IMR-90 (cell line): ENCODE measurements around the gene HHATL. TPM values are rescaled to one million over a fixed set of nuclear protein-coding genes. Genes with fewer than 3 reads are reported as not detected.

Source experiments
- ATAC-seq: fragments of 200-7000 bp; cut with Tn5 transposase; 2 replicates; pipeline ENCODE4 v1.9.1; 2020; ENCODE audit warnings: low read depth, mild to moderate bottlenecking, moderate library complexity
- BruUV-seq: library from RNA; stranded (reverse); fragments of 400-500 nt; replicated peaks from 2 replicates; lab custom pipeline; 2021; lab: Mats Ljungman, UMichigan
- CTCF ChIA-PET: fragments of 300-600 bp; formaldehyde crosslinking; extraction: SDS; loops from one replicate; lab custom pipeline; 2021; ENCODE audit warnings: antibody characterized with exemption; lab: Yijun Ruan, JAX
- POLR2A ChIA-PET: fragments of 300-600 bp; sonication (Branson Sonifier 250); formaldehyde crosslinking; loops from one replicate; lab custom pipeline; 2022; ENCODE audit warnings: antibody characterized with exemption; ENCODE audit not compliant: unreplicated experiment; lab: Charles Lee
- DNase-seq: peaks from one replicate; pipeline ENCODE4 v3.0.0; 2013
- H2AFZ ChIP-seq: replicated peaks from 2 replicates; pipeline ENCODE3; 2013; ENCODE audit warnings: low read length, mild to moderate bottlenecking; ENCODE audit not compliant: poor library complexity
- H2AK5ac ChIP-seq: 2 replicates; pipeline ENCODE4 v1.6.1; 2013; ENCODE audit warnings: low read depth, low read length, inconsistent platforms
- H2AK9ac ChIP-seq: replicated peaks from 2 replicates; pipeline ENCODE3; 2013; ENCODE audit warnings: mild to moderate bottlenecking, low read depth, low read length, moderate library complexity; ENCODE audit not compliant: poor library complexity
- H2BK120ac ChIP-seq: 2 replicates; pipeline ENCODE4 v1.6.1; 2013; ENCODE audit warnings: low read depth, low read length, inconsistent platforms
- H2BK15ac ChIP-seq: 3 replicates; pipeline ENCODE4 v1.6.1; 2013; ENCODE audit warnings: low read depth, low read length, inconsistent platforms
- H2BK20ac ChIP-seq: 2 replicates; pipeline ENCODE4 v1.6.1; 2013; ENCODE audit warnings: low read depth, mild to moderate bottlenecking, inconsistent platforms, low read length, moderate library complexity
- H2BK5ac ChIP-seq: 2 replicates; pipeline ENCODE4 v1.6.1; 2013; ENCODE audit warnings: mild to moderate bottlenecking, low read depth, low read length, inconsistent platforms; ENCODE audit not compliant: poor library complexity, severe bottlenecking
- H3K14ac ChIP-seq: replicated peaks from 2 replicates; pipeline ENCODE4 v1.6.1; 2013; ENCODE audit warnings: low read depth, low read length, inconsistent platforms
- H3K18ac ChIP-seq: 2 replicates; pipeline ENCODE4 v1.6.1; 2013; ENCODE audit warnings: low read depth, low read length, control low read depth
- H3K23ac ChIP-seq: 2 replicates; pipeline ENCODE4 v1.6.1; 2013; ENCODE audit warnings: low read depth, low read length, inconsistent platforms
- H3K27ac ChIP-seq: 2 replicates; pipeline ENCODE4 v1.5.1; 2013; ENCODE audit warnings: mild to moderate bottlenecking, control low read depth, low read length; ENCODE audit not compliant: insufficient read depth
- H3K27me3 ChIP-seq: 2 replicates; pipeline ENCODE4 v1.6.1; 2013; ENCODE audit warnings: low read length; ENCODE audit not compliant: control insufficient read depth, insufficient read depth
- H3K36me3 ChIP-seq: 2 replicates; pipeline ENCODE4 v1.6.1; 2013; ENCODE audit warnings: low read length, mixed read lengths; ENCODE audit not compliant: control insufficient read depth, insufficient read depth
- H3K4ac ChIP-seq: 2 replicates; pipeline ENCODE4 v1.6.1; 2013; ENCODE audit warnings: low read depth, low read length, inconsistent platforms
- H3K4me1 ChIP-seq: 2 replicates; pipeline ENCODE4 v1.6.1; 2013; ENCODE audit warnings: low read length, mixed read lengths; ENCODE audit not compliant: control insufficient read depth, insufficient read depth
- H3K4me2 ChIP-seq: 2 replicates; pipeline ENCODE4 v1.6.1; 2013; ENCODE audit warnings: low read depth, mild to moderate bottlenecking, control low read depth, low read length, moderate library complexity
- H3K4me3 ChIP-seq: 2 replicates; pipeline ENCODE4 v1.5.1; 2013; ENCODE audit warnings: low read depth, mild to moderate bottlenecking, control low read depth, low read length, moderate library complexity; ENCODE audit not compliant: insufficient read depth
- H3K56ac ChIP-seq: 2 replicates; pipeline ENCODE4 v1.6.1; 2013; ENCODE audit warnings: low read length, inconsistent platforms; ENCODE audit not compliant: insufficient read depth; ENCODE audit errors: extremely low read depth
- H3K79me1 ChIP-seq, 2 experiments: 2 replicates each; pipeline ENCODE4 v1.6.1; 2013; ENCODE audit warnings: low read length in 2 of 2, inconsistent platforms in 1 of 2, low read depth in 1 of 2
- H3K9ac ChIP-seq: 2 replicates; pipeline ENCODE4 v1.6.1; 2013; ENCODE audit warnings: low read depth, low read length, control low read depth
- H3K9me1 ChIP-seq: 2 replicates; pipeline ENCODE4 v1.6.1; 2013; ENCODE audit warnings: low read length, inconsistent platforms; ENCODE audit not compliant: insufficient read depth
- H3K9me3 ChIP-seq: 2 replicates; pipeline ENCODE4 v1.6.1; 2013; ENCODE audit warnings: low read length; ENCODE audit not compliant: control insufficient read depth, insufficient read depth
- H4K20me1 ChIP-seq: 2 replicates; pipeline ENCODE4 v1.6.1; 2013; ENCODE audit warnings: low read length, inconsistent platforms; ENCODE audit not compliant: insufficient read depth
- H4K5ac ChIP-seq: 2 replicates; pipeline ENCODE4 v1.6.1; 2013; ENCODE audit warnings: mild to moderate bottlenecking, low read depth, low read length, control low read depth
- H4K8ac ChIP-seq, 2 experiments: 2 replicates each; pipeline ENCODE4 v1.6.1; 2013; ENCODE audit warnings: low read depth in 2 of 2, low read length in 2 of 2, control low read depth in 1 of 2, inconsistent platforms in 1 of 2
- H4K91ac ChIP-seq: 2 replicates; pipeline ENCODE4 v1.6.1; 2013; ENCODE audit warnings: low read depth, low read length, inconsistent platforms; ENCODE audit not compliant: insufficient read depth
- BHLHE40 ChIP-seq: fragments of 150-350 bp; IDR thresholded peaks from 2 replicates; pipeline ENCODE4 v1.6.1; 2016; ENCODE audit warnings: mild to moderate bottlenecking, low read depth, low read length
- CEBPB ChIP-seq: IDR thresholded peaks from 2 replicates; pipeline ENCODE4 v1.6.1; 2012; ENCODE audit warnings: low read depth, low read length, improper control_type of control experiment
- CHD1 ChIP-seq: IDR thresholded peaks from 2 replicates; pipeline ENCODE4 v1.6.1; 2012; ENCODE audit warnings: low read depth, low read length, improper control_type of control experiment
- CTCF ChIP-seq: conservative IDR thresholded peaks from 2 replicates; pipeline ENCODE4 v1.5.1; 2012; ENCODE audit warnings: mild to moderate bottlenecking, low read depth, low read length, improper control_type of control experiment
- ELK1 ChIP-seq: fragments of 150-350 bp; IDR thresholded peaks from 2 replicates; pipeline ENCODE4 v1.6.1; 2016; ENCODE audit warnings: low read depth, mild to moderate bottlenecking, low read length, moderate library complexity, borderline replicate concordance
- FOS ChIP-seq: fragments of 150-350 bp; IDR thresholded peaks from 2 replicates; pipeline ENCODE4 v1.6.1; 2016; ENCODE audit warnings: low read depth, low read length
- MAFK ChIP-seq: IDR thresholded peaks from 2 replicates; pipeline ENCODE4 v1.6.1; 2012; ENCODE audit warnings: low read depth, low read length, improper control_type of control experiment
- MXI1 ChIP-seq: IDR thresholded peaks from 2 replicates; pipeline ENCODE4 v1.6.1; 2012; ENCODE audit warnings: low read depth, mild to moderate bottlenecking, low read length, moderate library complexity, borderline replicate concordance
- NFE2L2 ChIP-seq: fragments of 150-350 bp; IDR thresholded peaks from 2 replicates; pipeline ENCODE4 v1.6.1; 2016; ENCODE audit warnings: low read depth, mild to moderate bottlenecking, low read length
- POLR2A ChIP-seq: IDR thresholded peaks from 2 replicates; pipeline ENCODE4 v1.6.1; 2012; ENCODE audit warnings: mild to moderate bottlenecking, low read depth, low read length
- RAD21 ChIP-seq: IDR thresholded peaks from 2 replicates; pipeline ENCODE4 v1.6.1; 2012; ENCODE audit warnings: low read length, improper control_type of control experiment
- RCOR1 ChIP-seq: IDR thresholded peaks from 2 replicates; pipeline ENCODE4 v1.6.1; 2012; ENCODE audit warnings: mild to moderate bottlenecking, low read length, improper control_type of control experiment; ENCODE audit not compliant: insufficient replicate concordance
- RFX5 ChIP-seq: IDR thresholded peaks from 2 replicates; pipeline ENCODE4 v1.8.0; 2012; ENCODE audit warnings: low read depth, mild to moderate bottlenecking, low read length, moderate library complexity
- USF2 ChIP-seq: fragments of 150-350 bp; IDR thresholded peaks from 2 replicates; pipeline ENCODE4 v1.6.1; 2017; ENCODE audit warnings: mild to moderate bottlenecking, antibody characterized with exemption, low read length, low read depth
- WGBS, 2 experiments: methylation state at CpG; one replicate each; pipeline versions ENCODE4 v1.1.5 to v1.1.7; 2013; ENCODE audit warnings: missing lambda C conversion rate in 2 of 2; ENCODE audit not compliant: insufficient read length in 1 of 2; ENCODE audit errors: extremely low coverage in 2 of 2; 5-methylcytosine and 5-hydroxymethylcytosine counted together
- dilution Hi-C: fragments of 300-500 bp; cut with HindIII; formaldehyde crosslinking; loops from one replicate; pipeline ENCODE4 v1.14.3; 2018; ENCODE audit warnings: low sequenced_read_pairs; ENCODE audit not compliant: unreplicated experiment
- in situ Hi-C: fragments of 300-500 bp; cut with MboI; formaldehyde crosslinking; loops from 3 replicates; pipeline ENCODE4 v1.14.3; 2019; ENCODE audit warnings: low sequenced_read_pairs, inconsistent platforms, mixed read lengths
- intact Hi-C: fragments of 100-400 bp; cut with micrococcal nuclease; formaldehyde crosslinking; loops from 2 replicates; pipeline ENCODE4 v1.10.0; 2022
- polyA plus RNA-seq, 3 experiments: library from polyadenylated mRNA; depleted of rRNA; stranded (reverse); fragments of >200 nt; gene quantifications; 2 replicates each; pipeline ENCODE4 v1.2.3, GENCODE V29; 2012; ENCODE audit warnings: low replicate concordance in 1 of 3
- total RNA-seq: library from RNA; depleted of rRNA; stranded (reverse); fragments of >200 nt; gene quantifications from 2 replicates; pipeline ENCODE4 v1.2.3, GENCODE V29; 2012

The HHATL gene
- total and polyA plus RNA-seq, 2 of the 4 experiments (the other 2 are of a cell fraction): not detected

- no peak overlapping the region for H2AK9ac ChIP-seq
- H4K5ac ChIP-seq: no peak overlapping the region
- no peak overlapping the region for H3K4ac ChIP-seq
- no peak overlapping the region for H3K9ac ChIP-seq
- DNase-seq (no peak), ATAC-seq (no peak)
- no peak overlapping the region for H2AFZ ChIP-seq
- no CpG with 5 or more reads among the region's 7 CpGs for WGBS, 2 experiments
- no peak overlapping the region for H3K27ac ChIP-seq
- no peak overlapping the region for H2BK20ac ChIP-seq
- no peak overlapping the region for H4K91ac ChIP-seq
- no peaks in the 10 kb centered on the region for H3K9me3 ChIP-seq
- dilution Hi-C loops (no loop called here), in situ Hi-C loops (no loop called here), intact Hi-C loops (loop anchor here (5.0 kb wide), 1 partner anchor 161 kb away; the partner anchor contains the start of gene SEC22C)
- 0 out of 2 replicates have a peak overlapping the region, but pooled peaks have one; percentile 6 for H2AK5ac ChIP-seq
- H3K4me3 ChIP-seq: no peak overlapping the region
- peaks cover 9% of the 10 kb centered on the region for H4K20me1 ChIP-seq
- no peaks in the 10 kb centered on the region for H3K79me1 ChIP-seq
- H2BK15ac ChIP-seq: no peak overlapping the region
- no peak overlapping the region for H3K56ac ChIP-seq
- no peaks in the 10 kb centered on the region for H3K36me3 ChIP-seq
- no peak overlapping the region for H2BK120ac ChIP-seq
- H3K18ac ChIP-seq: no peak overlapping the region
- H3K4me2 ChIP-seq: no peak overlapping the region
- no peak overlapping the region for H3K23ac ChIP-seq
- no peak overlapping the region for H4K8ac ChIP-seq
- H3K14ac ChIP-seq: no peak overlapping the region
- ChIA-PET CTCF (interaction anchor here (0.6 to 1.3 kb wide), 4 partner anchors 14 to 89 kb away, joined by 3 to 4 read pairs (median 4); no protein-coding TSS in a partner anchor), POLR2A (no interaction called here)
- no peak overlapping the region for H2BK5ac ChIP-seq
- peaks cover 12% of the 10 kb centered on the region for H3K4me1 ChIP-seq
- H3K9me1 ChIP-seq: peaks cover 14% of the 10 kb centered on the region
- BruUV-seq: no TSS peak
- peaks cover 14% of the 10 kb centered on the region; the same call in 1 of the 2 replicates for H3K27me3 ChIP-seq
- TF ChIP-seq RFX5: no peak
- no peak for TF ChIP-seq CEBPB
- no peak for TF ChIP-seq FOS
- no peak for TF ChIP-seq POLR2A
- no peak for TF ChIP-seq NFE2L2
- TF ChIP-seq MXI1: no peak
- no peak for TF ChIP-seq RAD21
- no peak for TF ChIP-seq BHLHE40
- TF ChIP-seq USF2: no peak
- no peak for TF ChIP-seq RCOR1
- no peak for TF ChIP-seq MAFK
- TF ChIP-seq CTCF: no peak
- TF ChIP-seq ELK1: no peak
- no peak for TF ChIP-seq CHD1
Observed at GRCh38 chr3:42743204-42743995, 40.8 kb upstream of the HHATL start.
